GM20000 (cell line): ENCODE data around the gene EIF2S1.
A peak's percentile ranks its signal among the peaks of the same experiment; 100 is the strongest.

ENCODE experiments used
- DNase-seq: peaks from one replicate; pipeline ENCODE4 v3.0.0; 2012; ENCODE audit warnings: low spot score
- CTCF ChIP-seq: IDR thresholded peaks from 2 replicates; pipeline ENCODE4 v1.5.1; 2012; ENCODE audit warnings: mild to moderate bottlenecking, control low read depth; ENCODE audit errors: extremely low read depth, missing control alignments

Gene EIF2S1

GRCh38 chr14:67421356-67422224 lies 61.5 kb downstream of the EIF2S1 start:
- DNase-seq, result no peak
- TF ChIP-seq CTCF, result no peak

- TF ChIP-seq CTCF, result no peak
- no peak for DNase-seq
Observed at GRCh38 chr14:67423424-67423823, 63.3 kb downstream of the EIF2S1 start.

GRCh38 chr14:67424539-67424938 lies 64.4 kb downstream of the EIF2S1 start:
- DNase-seq, result no peak
- TF ChIP-seq CTCF, result no peak

- DNase-seq, result no peak
- TF ChIP-seq CTCF, result no peak
Observed at GRCh38 chr14:67425608-67426007, 65.5 kb downstream of the EIF2S1 start.

- DNase-seq, result no peak
- TF ChIP-seq CTCF, result no peak
Observed at GRCh38 chr14:67426161-67426560, 66.0 kb downstream of the EIF2S1 start.

GRCh38 chr14:67426983-67427606 lies 67.0 kb downstream of the EIF2S1 start:
- DNase-seq, result peak; percentile 83
- peak; percentile 69 for TF ChIP-seq CTCF

GRCh38 chr14:67428501-67429031 lies 68.4 kb downstream of the EIF2S1 start:
- no peak for DNase-seq
- TF ChIP-seq CTCF, result no peak
